GM19025 (cell line): ENCODE measurements around the gene CCDC57.
"Not testable (repeated sequence)": the region's sequence is repeated elsewhere in the genome, so short reads cannot be mapped to it uniquely, and the experiment has no call there.

Experiments
- ATAC-seq: cut with Tn5 transposase; IDR thresholded peaks from one replicate; pipeline ENCODE4 v1.9.1; 2021; ENCODE audit warnings: mild to moderate bottlenecking, low read depth, moderate library complexity; ENCODE audit not compliant: unreplicated experiment

Gene CCDC57

GRCh38 chr17:82156284-82156925 is 56.2 kb downstream of the CCDC57 start:
- ATAC-seq, result no peak

DNA sequence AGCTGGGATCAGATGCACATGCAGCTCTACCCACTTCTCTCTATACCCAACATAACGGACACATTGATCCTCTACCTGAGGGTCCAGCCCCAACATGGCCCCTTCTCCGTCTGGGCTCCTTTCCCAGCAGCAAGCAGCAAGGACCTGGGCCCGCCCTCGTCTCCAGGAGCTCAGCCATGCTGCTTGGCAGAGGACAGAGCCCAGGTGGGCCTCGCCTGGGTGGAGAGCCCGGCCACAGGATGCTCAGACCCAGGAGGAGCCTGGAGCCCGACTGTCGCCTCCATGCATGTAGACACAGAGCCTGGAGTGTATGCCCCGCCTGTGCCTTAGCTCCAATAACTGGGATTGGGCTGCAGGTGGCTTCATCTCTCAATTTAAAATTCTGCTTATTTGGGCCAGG is 57.0 kb downstream of the CCDC57 start:
- ATAC-seq, result no peak

- no peak for ATAC-seq
Measured at GRCh38 chr17:82154881-82155331, 57.7 kb downstream of the CCDC57 start.

- ATAC-seq, result peak; percentile 58
Measured at GRCh38 chr17:82153745-82154375, 58.8 kb downstream of the CCDC57 start.

DNA sequence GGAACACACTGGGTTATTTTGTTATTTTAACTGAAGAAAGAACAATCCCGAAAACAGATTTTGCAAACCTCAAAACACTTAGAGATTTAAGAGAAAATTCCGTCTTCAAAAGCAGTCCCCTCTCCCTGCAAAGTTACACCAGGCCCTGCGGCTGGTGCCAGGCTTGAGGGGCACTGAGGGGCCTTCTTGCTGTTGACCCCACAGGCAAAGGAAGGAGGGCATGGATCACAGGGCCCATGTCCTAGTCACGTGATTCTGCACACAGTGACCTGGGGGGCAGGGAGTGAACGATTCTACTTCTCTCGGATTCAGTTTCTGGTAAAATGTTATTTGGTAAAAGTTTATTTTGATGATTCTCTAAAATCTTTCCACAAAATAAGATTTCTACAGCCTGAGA is 59.3 kb downstream of the CCDC57 start:
- no peak for ATAC-seq

GRCh38 chr17:82152556-82153294 is 59.9 kb downstream of the CCDC57 start:
- ATAC-seq, result no peak

- no peak for ATAC-seq
Measured at GRCh38 chr17:82152114-82152513, 60.5 kb downstream of the CCDC57 start.

DNA sequence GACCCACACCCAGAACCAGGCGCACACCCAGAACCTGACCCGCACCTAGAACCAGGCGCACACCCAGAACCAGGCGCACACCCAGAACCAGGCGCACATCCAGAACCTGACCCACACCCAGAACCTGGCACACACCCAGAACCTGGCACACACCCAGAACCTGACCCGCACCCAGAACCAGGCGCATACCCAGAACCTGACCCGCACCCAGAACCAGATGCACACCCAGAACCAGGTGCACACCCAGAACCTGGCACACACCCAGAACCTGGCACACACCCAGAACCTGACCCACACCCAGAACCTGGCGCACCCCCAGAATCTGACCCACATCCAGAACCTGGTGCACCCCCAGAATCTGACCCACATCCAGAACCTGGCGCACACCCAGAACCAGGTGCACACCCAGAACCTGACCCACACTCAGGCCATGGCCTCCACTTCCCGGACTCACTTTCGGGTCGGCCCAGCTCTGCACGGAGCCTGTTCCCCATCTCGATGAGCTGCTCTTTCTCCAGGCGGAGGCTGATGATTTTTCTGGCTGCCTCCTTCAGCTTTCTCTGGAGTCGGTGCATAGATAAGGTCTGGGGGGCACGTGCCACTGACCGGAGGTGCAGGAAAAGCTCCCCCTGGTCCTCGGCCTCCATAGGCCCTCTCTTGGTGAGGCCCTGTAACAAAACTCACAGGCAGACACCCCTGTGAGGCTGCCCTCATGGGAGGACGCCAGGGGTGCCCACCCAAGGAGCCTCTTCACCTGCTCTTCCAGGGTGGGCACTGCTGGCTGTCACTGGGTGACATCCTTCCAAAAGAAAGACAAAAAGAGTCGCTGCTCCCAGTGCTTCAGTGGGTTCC is 61.3 kb downstream of the CCDC57 start:
- no peak for ATAC-seq

- ATAC-seq, result no peak
Measured at GRCh38 chr17:82149401-82150099, 63.1 kb downstream of the CCDC57 start.

GRCh38 chr17:82148997-82149396 is 63.6 kb downstream of the CCDC57 start:
- no peak for ATAC-seq

GRCh38 chr17:82148011-82148410 is 64.6 kb downstream of the CCDC57 start:
- no peak for ATAC-seq

- ATAC-seq, result no peak
Measured at GRCh38 chr17:82146663-82147654, 65.7 kb downstream of the CCDC57 start.

- ATAC-seq, result no peak
Measured at GRCh38 chr17:82145550-82146155, 67.0 kb downstream of the CCDC57 start.

DNA sequence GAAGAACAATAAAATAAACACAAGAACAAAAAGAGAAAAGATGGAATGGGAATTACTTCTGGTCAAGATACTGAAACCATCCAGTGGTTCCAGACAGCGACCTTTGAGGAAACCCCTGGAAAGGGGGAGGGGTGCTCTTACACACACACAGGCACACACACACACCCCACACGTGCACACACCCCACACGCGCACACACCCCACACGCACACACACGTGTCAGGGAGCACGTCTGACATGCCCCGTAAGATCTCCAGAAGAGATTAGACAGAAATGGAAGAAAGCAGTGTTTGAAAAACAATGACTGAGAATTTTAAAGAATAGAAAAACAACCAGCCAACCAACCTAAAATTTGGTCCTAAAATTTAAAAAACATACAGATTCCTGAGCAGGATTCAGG is 69.3 kb downstream of the CCDC57 start:
- ATAC-seq, result no peak

DNA sequence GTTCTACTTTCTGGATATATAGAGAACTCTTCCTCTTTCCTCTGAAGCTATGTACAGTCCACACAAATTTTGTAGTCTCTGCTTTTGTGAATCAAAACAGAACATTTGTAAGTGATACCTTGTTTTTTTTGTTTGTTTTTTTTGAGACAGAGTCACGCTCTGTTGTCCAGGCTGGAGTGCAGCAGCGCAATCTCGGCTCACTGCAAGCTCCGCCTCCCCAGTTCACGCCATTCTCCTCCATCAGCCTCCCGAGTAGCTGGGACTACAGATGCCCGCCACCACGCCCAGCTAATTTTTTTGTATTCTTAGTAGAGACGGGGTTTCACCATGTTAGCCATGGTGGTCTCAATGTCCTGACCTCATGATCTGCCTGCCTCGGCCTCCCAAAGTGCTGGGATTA is 72.7 kb downstream of the CCDC57 start:
- not testable (repeated sequence) for ATAC-seq

- ATAC-seq, result no peak
Measured at GRCh38 chr17:82138511-82138992, 74.1 kb downstream of the CCDC57 start.

DNA sequence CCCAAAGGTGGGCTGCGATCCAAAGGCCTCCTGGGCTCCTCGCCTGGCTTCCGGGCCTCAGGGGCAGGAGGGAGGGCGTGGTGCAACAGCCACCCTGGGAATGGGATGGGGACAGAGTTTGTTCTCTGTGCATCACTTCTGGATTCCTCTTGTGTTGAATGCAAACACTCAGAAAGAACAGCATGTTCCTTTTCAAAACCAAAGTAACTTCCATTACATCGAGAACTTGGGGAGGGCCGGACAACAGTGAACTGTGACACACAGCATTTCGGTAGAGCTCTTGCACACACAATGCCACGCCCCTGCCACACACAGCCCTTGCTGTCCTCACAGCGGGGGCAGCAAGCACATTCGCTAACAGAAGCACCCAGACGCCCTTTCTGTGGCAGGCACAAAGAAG is 78.5 kb downstream of the CCDC57 start:
- ATAC-seq, result no peak

DNA sequence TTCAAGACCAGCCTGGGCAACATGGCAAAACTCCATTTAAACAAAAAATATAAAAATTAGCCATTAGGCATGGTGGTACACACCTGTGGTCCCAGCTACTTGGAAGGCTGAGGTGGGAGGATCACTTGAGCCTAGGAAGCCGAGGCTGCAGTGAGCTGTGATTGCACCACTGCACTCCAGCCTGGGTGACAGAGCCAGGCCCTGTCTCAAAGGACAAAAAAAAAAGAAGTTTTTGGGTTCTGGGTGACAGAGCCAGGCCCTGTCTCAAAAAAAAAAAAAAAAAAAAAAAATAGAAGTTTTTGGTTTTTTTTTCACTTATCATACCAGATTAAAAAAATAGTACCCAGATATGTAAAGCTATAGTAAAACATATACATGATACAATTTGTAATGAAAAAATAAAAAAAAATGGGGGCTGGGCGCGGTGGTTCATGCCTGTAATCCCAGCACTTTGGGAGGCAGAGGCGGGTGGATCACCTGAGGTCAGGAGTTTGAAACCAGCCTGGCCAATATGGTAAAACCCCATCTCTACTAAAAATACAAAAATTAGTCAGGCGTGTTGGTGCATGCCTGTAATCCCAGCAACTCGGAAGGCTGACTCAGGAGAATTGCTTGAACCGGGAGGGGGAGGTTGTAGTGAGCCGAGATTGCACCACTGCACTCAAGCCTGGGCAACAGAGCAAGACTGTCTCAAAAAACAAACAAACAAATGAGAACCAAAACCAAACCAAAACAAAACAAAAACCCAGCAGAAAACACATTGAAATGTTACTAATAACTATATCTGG is 79.3 kb downstream of the CCDC57 start:
- ATAC-seq, result not testable (repeated sequence)
